Measurements from ENCODE around the gene FGF23.

Gene FGF23

GRCh38 chr12:4383304-4383865, 3.9 kb upstream of the FGF23 start:
- DNase-seq (ENCODE audit: low spot score): no peak

GRCh38 chr12:4380332-4380731, 820 bp upstream of the FGF23 start:
- no peak for DNase-seq (ENCODE audit: low spot score)

GRCh38 chr12:4378772-4379171, 740 bp downstream of the FGF23 start:
- no peak for DNase-seq (ENCODE audit: low spot score)

- no peak for DNase-seq (ENCODE audit: low spot score)
Measured at GRCh38 chr12:4375449-4375848, 4.1 kb downstream of the FGF23 start.

GRCh38 chr12:4372653-4373052, 6.9 kb downstream of the FGF23 start:
- no peak for DNase-seq (ENCODE audit: low spot score)

- no peak for DNase-seq (ENCODE audit: low spot score)
Measured at GRCh38 chr12:4370265-4370664, 9.2 kb downstream of the FGF23 start.

GRCh38 chr12:4369548-4369947, 10.0 kb downstream of the FGF23 start:
- DNase-seq (ENCODE audit: low spot score): no peak

GRCh38 chr12:4366090-4366489, 13.4 kb downstream of the FGF23 start:
- no peak for DNase-seq (ENCODE audit: low spot score)

GRCh38 chr12:4356041-4356327, 23.5 kb downstream of the FGF23 start:
- DNase-seq (ENCODE audit: low spot score): peak; percentile 24

- DNase-seq (ENCODE audit: low spot score): no peak
Measured at GRCh38 chr12:4355156-4356040, 24.1 kb downstream of the FGF23 start.

GRCh38 chr12:4353785-4354208, 25.7 kb downstream of the FGF23 start:
- DNase-seq (ENCODE audit: low spot score): no peak

- no peak for DNase-seq (ENCODE audit: low spot score)
Measured at GRCh38 chr12:4346931-4347330, 32.6 kb downstream of the FGF23 start.

GRCh38 chr12:4331842-4332241, 47.7 kb downstream of the FGF23 start:
- DNase-seq (ENCODE audit: low spot score): no peak

- DNase-seq (ENCODE audit: low spot score): no peak
Measured at GRCh38 chr12:4331221-4331620, 48.3 kb downstream of the FGF23 start.

GRCh38 chr12:4330203-4330602, 49.3 kb downstream of the FGF23 start:
- no peak for DNase-seq (ENCODE audit: low spot score)

GRCh38 chr12:4327293-4327692, 52.2 kb downstream of the FGF23 start:
- no peak for DNase-seq (ENCODE audit: low spot score)

- no peak for DNase-seq (ENCODE audit: low spot score)
Measured at GRCh38 chr12:4325966-4326365, 53.5 kb downstream of the FGF23 start.

GRCh38 chr12:4324366-4324765, 55.1 kb downstream of the FGF23 start:
- no peak for DNase-seq (ENCODE audit: low spot score)

- DNase-seq (ENCODE audit: low spot score): no peak
Measured at GRCh38 chr12:4323396-4323795, 56.1 kb downstream of the FGF23 start.

GRCh38 chr12:4322726-4323125, 56.8 kb downstream of the FGF23 start:
- DNase-seq (ENCODE audit: low spot score): no peak

GRCh38 chr12:4320853-4321701, 58.4 kb downstream of the FGF23 start, which contains the start of gene TIGAR:
Gene TIGAR (plus strand): TSS chr12:4321213. CDS start chr12:4321272, 59 bp downstream.
- peak; percentile 55 for DNase-seq (ENCODE audit: low spot score)

- no peak for DNase-seq (ENCODE audit: low spot score)
Measured at GRCh38 chr12:4320497-4320852, 59.0 kb downstream of the FGF23 start.

Data from hematopoietic multipotent progenitor cell treated with erythropoietin and hydrocortisone succinate and interleukin-3 and kit ligand, for 15 days (in vitro differentiated cells).